Measurements from ENCODE around the gene MTHFD1. TPM values are rescaled to one million over a fixed set of nuclear protein-coding genes. Genes with fewer than 3 reads are reported as not detected.
A peak's percentile ranks its signal among the peaks of the same experiment; 100 is the strongest.

The MTHFD1 gene
- polyA plus RNA-seq, 1 of the 3 experiments (the other 2 are of a cell fraction): 31.0 TPM

DNA sequence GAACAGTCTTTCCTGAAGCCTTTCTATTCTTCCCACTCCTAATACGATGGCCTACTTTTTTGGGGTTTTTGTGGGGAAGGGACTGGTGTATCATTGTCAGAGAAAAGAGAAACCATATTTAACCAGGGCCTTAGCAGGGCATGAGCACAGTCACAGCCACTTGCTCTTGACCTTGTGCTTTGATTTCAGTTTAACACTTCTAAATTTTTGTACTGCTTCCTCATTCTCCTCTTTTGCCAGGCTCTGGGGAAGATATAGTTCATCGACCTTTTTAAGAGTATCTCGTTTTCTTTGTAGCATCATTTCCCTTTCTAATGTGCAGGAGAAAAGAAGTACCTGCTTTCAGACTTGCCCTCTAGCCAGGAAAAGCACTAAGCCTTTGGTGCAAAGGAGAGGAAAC is 118.6 kb downstream of the MTHFD1 start:
- H3K9me3 ChIP-seq: no peaks in the 10 kb centered on the region
- H3K4me3 ChIP-seq (ENCODE audit: low read depth in 2 of 2, low read length in 1 of 2): peak overlapping the region; percentile 6 to 72; a peak in 2 of 4 replicates
- peaks cover 22 to 36% of the 10 kb centered on the region in 2 experiments for H3K4me1 ChIP-seq (ENCODE audit: control insufficient read depth in 1 of 2, insufficient read depth in 2 of 2, low read depth in 1 of 2, low read length in 1 of 2)
- H4K20me1 ChIP-seq (ENCODE audit: insufficient read depth): peaks cover 59% of the 10 kb centered on the region
- H3K79me2 ChIP-seq (ENCODE audit: insufficient read depth): peaks cover 90% of the 10 kb centered on the region
- WGBS (ENCODE audit: low lambda C conversion rate): 72% methylated on average over 3 of the region's 3 CpGs
- H3K9me2 ChIP-seq: no peaks in the 10 kb centered on the region
- DNase-seq: no peak
- H3K27ac ChIP-seq (ENCODE audit: low read depth in 2 of 2, low read length in 1 of 2): no peak overlapping the region; a peak in 1 of 4 replicates
- no peak overlapping the region for H2AFZ ChIP-seq (ENCODE audit: low read depth)
- H3K36me3 ChIP-seq (replicated peaks in 1 of 2; ENCODE audit: control insufficient read depth in 1 of 2, insufficient read depth in 2 of 2, low read length in 1 of 2): peaks cover 0 to 4% of the 10 kb centered on the region in 2 experiments
- no peak overlapping the region for H3K9ac ChIP-seq
- TF ChIP-seq RCOR1 (IDR thresholded peaks at IDR 0.05; ENCODE audit: low read length) (no peak), YY1 (IDR thresholded peaks at IDR 0.05; ENCODE audit: low read depth) (no peak), NFIC (IDR thresholded peaks at IDR 0.05; ENCODE audit: borderline replicate concordance) (no peak), RXRA (IDR thresholded peaks at IDR 0.05; ENCODE audit: borderline replicate concordance, low read depth) (no peak), JUND (IDR thresholded peaks at IDR 0.05) (no peak), MEF2A (IDR thresholded peaks at IDR 0.05; ENCODE audit: borderline replicate concordance, low read depth) (no peak), TEAD4 (IDR thresholded peaks at IDR 0.05; ENCODE audit: borderline replicate concordance, insufficient read depth) (no peak), RAD21 (IDR thresholded peaks at IDR 0.05; ENCODE audit: low read length) (no peak), FOSL2 (IDR thresholded peaks at IDR 0.05; ENCODE audit: borderline replicate concordance, low read depth) (no peak)
- TF ChIP-seq, protein P1, sequence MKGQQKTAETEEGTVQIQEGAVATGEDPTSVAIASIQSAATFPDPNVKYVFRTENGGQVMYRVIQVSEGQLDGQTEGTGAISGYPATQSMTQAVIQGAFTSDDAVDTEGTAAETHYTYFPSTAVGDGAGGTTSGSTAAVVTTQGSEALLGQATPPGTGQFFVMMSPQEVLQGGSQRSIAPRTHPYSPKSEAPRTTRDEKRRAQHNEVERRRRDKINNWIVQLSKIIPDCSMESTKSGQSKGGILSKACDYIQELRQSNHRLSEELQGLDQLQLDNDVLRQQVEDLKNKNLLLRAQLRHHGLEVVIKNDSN (IDR thresholded peaks at IDR 0.05; ENCODE audit: borderline replicate concordance, low read depth): no peak
- TF ChIP-seq, protein P2, sequence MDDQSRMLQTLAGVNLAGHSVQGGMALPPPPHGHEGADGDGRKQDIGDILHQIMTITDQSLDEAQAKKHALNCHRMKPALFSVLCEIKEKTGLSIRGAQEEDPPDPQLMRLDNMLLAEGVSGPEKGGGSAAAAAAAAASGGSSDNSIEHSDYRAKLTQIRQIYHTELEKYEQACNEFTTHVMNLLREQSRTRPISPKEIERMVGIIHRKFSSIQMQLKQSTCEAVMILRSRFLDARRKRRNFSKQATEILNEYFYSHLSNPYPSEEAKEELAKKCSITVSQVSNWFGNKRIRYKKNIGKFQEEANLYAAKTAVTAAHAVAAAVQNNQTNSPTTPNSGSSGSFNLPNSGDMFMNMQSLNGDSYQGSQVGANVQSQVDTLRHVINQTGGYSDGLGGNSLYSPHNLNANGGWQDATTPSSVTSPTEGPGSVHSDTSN (IDR thresholded peaks at IDR 0.05): no peak
- TF ChIP-seq, protein P3, sequence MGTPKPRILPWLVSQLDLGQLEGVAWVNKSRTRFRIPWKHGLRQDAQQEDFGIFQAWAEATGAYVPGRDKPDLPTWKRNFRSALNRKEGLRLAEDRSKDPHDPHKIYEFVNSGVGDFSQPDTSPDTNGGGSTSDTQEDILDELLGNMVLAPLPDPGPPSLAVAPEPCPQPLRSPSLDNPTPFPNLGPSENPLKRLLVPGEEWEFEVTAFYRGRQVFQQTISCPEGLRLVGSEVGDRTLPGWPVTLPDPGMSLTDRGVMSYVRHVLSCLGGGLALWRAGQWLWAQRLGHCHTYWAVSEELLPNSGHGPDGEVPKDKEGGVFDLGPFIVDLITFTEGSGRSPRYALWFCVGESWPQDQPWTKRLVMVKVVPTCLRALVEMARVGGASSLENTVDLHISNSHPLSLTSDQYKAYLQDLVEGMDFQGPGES (IDR thresholded peaks at IDR 0.05; ENCODE audit: low read depth, low read length): no peak
- TF ChIP-seq, protein P4, sequence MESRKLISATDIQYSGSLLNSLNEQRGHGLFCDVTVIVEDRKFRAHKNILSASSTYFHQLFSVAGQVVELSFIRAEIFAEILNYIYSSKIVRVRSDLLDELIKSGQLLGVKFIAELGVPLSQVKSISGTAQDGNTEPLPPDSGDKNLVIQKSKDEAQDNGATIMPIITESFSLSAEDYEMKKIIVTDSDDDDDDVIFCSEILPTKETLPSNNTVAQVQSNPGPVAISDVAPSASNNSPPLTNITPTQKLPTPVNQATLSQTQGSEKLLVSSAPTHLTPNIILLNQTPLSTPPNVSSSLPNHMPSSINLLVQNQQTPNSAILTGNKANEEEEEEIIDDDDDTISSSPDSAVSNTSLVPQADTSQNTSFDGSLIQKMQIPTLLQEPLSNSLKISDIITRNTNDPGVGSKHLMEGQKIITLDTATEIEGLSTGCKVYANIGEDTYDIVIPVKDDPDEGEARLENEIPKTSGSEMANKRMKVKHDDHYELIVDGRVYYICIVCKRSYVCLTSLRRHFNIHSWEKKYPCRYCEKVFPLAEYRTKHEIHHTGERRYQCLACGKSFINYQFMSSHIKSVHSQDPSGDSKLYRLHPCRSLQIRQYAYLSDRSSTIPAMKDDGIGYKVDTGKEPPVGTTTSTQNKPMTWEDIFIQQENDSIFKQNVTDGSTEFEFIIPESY (IDR thresholded peaks at IDR 0.05; ENCODE audit: borderline replicate concordance, low read depth): no peak
- no peaks in the 10 kb centered on the region for H3K27me3 ChIP-seq (ENCODE audit: insufficient read depth)
- peaks cover 16% of the 10 kb centered on the region for H3F3A ChIP-seq (replicated peaks; ENCODE audit: insufficient read depth)
- H3K4me2 ChIP-seq: peak overlapping the region; percentile 98
- ChIA-PET POLR2A (no interaction called here), CTCF (no interaction called here)

All from SK-N-SH (cell line).